Lower lobe of right lung (tissue), 2 donors: Measurements from ENCODE around the gene PREP. TPM values are rescaled to one million over a fixed set of nuclear protein-coding genes. Genes with fewer than 3 reads are reported as not detected.
A peak's percentile ranks its signal among the peaks of the same experiment; 100 is the strongest.

ENCODE experiments used
- ATAC-seq, 2 donors: fragments of 200-7000 bp; cut with Tn5 transposase; one replicate each; pipeline ENCODE4 v1.9.1; 2020 to 2022; ENCODE audit warnings: mild to moderate bottlenecking in 2 of 2, moderate library complexity in 2 of 2
- DNase-seq: peaks from one replicate; pipeline ENCODE4 v3.0.0-alpha.2; 2020
- H3K27ac ChIP-seq: fragments of 200-600 bp; one replicate; pipeline ENCODE4 v1.8.0; 2022
- H3K27me3 ChIP-seq: fragments of 200-600 bp; one replicate; pipeline ENCODE4 v1.8.0; 2022; ENCODE audit warnings: low read depth
- H3K36me3 ChIP-seq: fragments of 200-600 bp; one replicate; pipeline ENCODE4 v1.8.0; 2022; ENCODE audit warnings: mild to moderate bottlenecking
- H3K4me1 ChIP-seq: fragments of 200-600 bp; one replicate; pipeline ENCODE4 v1.8.0; 2022
- H3K4me3 ChIP-seq: fragments of 200-600 bp; one replicate; pipeline ENCODE4 v1.8.0; 2022; ENCODE audit warnings: mild to moderate bottlenecking
- H3K9me3 ChIP-seq: fragments of 200-600 bp; one replicate; pipeline ENCODE4 v1.8.0; 2022
- intact Hi-C: fragments of 100-400 bp; cut with DNase I; formaldehyde crosslinking; loops from one replicate; pipeline ENCODE4 v1.11.0; 2022
- total RNA-seq: library from RNA; stranded (reverse); fragmentation: NEBNext Ultra II Directional; extraction: Animal tissue kit (Norgen Biotek cat#: 25700); gene quantifications from one replicate; pipeline ENCODE4 v1.2.1, GENCODE V29; 2021
- TF ChIP-seq, protein P1 (sequence below): fragments of 200-600 bp; IDR thresholded peaks from one replicate; pipeline ENCODE4 v1.8.0; 2022; ENCODE audit warnings: antibody characterized with exemption, mild to moderate bottlenecking
- donor health status: DM: no; HTN: yes; CAD: no; lungs with severe emphysema.

Gene PREP
- total RNA-seq, 1 donor from 2014 or later, result 30.0 TPM

DNA sequence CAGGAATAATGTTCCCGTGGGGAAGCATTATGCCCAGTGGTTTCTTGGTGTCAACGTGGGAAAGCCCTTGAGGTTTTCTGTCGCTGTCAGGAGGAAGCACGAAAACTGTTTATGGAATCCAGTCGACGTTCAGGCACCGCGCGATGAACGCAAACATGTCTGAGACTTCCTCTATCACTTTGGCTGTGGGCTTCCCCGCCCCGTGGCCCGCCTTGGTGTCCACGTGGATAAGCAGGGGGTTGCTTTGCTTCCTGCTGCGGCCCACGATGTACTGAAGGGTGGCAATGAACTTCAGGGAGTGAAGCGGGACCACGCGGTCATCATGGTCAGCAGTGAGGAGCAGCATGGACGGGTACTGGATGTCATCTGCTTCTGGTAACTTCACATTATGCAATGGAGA, 124.8 kb downstream of the PREP start:
- no peak for ATAC-seq
- intact Hi-C loops, result no loop called here
- no peaks in the 10 kb centered on the region for H3K9me3 ChIP-seq
- H3K4me3 ChIP-seq, result no peak overlapping the region
- TF ChIP-seq, protein P1, sequence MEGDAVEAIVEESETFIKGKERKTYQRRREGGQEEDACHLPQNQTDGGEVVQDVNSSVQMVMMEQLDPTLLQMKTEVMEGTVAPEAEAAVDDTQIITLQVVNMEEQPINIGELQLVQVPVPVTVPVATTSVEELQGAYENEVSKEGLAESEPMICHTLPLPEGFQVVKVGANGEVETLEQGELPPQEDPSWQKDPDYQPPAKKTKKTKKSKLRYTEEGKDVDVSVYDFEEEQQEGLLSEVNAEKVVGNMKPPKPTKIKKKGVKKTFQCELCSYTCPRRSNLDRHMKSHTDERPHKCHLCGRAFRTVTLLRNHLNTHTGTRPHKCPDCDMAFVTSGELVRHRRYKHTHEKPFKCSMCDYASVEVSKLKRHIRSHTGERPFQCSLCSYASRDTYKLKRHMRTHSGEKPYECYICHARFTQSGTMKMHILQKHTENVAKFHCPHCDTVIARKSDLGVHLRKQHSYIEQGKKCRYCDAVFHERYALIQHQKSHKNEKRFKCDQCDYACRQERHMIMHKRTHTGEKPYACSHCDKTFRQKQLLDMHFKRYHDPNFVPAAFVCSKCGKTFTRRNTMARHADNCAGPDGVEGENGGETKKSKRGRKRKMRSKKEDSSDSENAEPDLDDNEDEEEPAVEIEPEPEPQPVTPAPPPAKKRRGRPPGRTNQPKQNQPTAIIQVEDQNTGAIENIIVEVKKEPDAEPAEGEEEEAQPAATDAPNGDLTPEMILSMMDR, result no peak
- H3K27me3 ChIP-seq, result no peaks in the 10 kb centered on the region
- H3K36me3 ChIP-seq, result peaks cover 71% of the 10 kb centered on the region
- no peaks in the 10 kb centered on the region for H3K4me1 ChIP-seq
- H3K27ac ChIP-seq, result no peak overlapping the region
- no peak for DNase-seq

DNA sequence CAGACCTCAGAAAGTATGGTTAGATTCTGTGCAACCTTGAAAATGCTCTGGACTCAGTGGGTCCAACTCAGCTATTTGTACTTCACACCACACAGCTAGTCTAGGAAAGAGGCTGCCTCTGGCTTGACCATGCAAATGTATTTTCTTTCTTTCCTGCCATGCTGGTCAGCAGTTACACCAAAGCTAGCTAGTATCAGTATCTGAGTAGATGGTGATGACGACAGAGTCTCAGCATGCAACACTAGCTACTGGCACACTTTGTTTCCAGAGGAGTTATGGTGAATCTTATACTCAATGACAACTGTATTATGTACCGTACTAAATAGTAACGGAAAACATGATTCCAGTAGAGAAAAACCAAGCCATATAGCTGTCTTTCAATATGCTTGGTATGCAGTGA, 126.5 kb downstream of the PREP start:
- H3K4me3 ChIP-seq, result no peak overlapping the region
- ATAC-seq, result no peak
- H3K9me3 ChIP-seq, result no peaks in the 10 kb centered on the region
- TF ChIP-seq, protein P1, result no peak
- intact Hi-C loops, result no loop called here
- no peak for DNase-seq
- no peaks in the 10 kb centered on the region for H3K27me3 ChIP-seq
- peaks cover 54% of the 10 kb centered on the region for H3K36me3 ChIP-seq
- no peaks in the 10 kb centered on the region for H3K4me1 ChIP-seq
- H3K27ac ChIP-seq, result no peak overlapping the region

GRCh38 chr6:105275542-105275941, 127.3 kb downstream of the PREP start:
- ATAC-seq (no peak), DNase-seq (no peak)
- TF ChIP-seq, protein P1, result no peak
- Histone ChIP-seq H3K36me3 (peaks cover 46% of the 10 kb centered on the region), H3K9me3 (no peaks in the 10 kb centered on the region), H3K27me3 (no peaks in the 10 kb centered on the region), H3K4me3 (no peak overlapping the region), H3K4me1 (no peaks in the 10 kb centered on the region), H3K27ac (no peak overlapping the region)
- intact Hi-C loops, result no loop called here

- ATAC-seq, result no peak
- H3K4me1 ChIP-seq, result no peaks in the 10 kb centered on the region
- no peak overlapping the region for H3K27ac ChIP-seq
- DNase-seq, result no peak
- H3K4me3 ChIP-seq, result no peak overlapping the region
- intact Hi-C loops, result no loop called here
- no peaks in the 10 kb centered on the region for H3K27me3 ChIP-seq
- peaks cover 40% of the 10 kb centered on the region for H3K36me3 ChIP-seq
- TF ChIP-seq, protein P1, result no peak
- no peaks in the 10 kb centered on the region for H3K9me3 ChIP-seq
These were observed 128.2 kb downstream of the PREP start for GRCh38 chr6:105274678-105275077.

GRCh38 chr6:105273589-105273988, 129.3 kb downstream of the PREP start:
- no peak overlapping the region for H3K4me3 ChIP-seq
- TF ChIP-seq, protein P1, result no peak
- DNase-seq, result no peak
- intact Hi-C loops, result no loop called here
- no peaks in the 10 kb centered on the region for H3K9me3 ChIP-seq
- no peaks in the 10 kb centered on the region for H3K4me1 ChIP-seq
- H3K27ac ChIP-seq, result no peak overlapping the region
- H3K27me3 ChIP-seq, result no peaks in the 10 kb centered on the region
- peaks cover 33% of the 10 kb centered on the region for H3K36me3 ChIP-seq
- ATAC-seq, result no peak

DNA sequence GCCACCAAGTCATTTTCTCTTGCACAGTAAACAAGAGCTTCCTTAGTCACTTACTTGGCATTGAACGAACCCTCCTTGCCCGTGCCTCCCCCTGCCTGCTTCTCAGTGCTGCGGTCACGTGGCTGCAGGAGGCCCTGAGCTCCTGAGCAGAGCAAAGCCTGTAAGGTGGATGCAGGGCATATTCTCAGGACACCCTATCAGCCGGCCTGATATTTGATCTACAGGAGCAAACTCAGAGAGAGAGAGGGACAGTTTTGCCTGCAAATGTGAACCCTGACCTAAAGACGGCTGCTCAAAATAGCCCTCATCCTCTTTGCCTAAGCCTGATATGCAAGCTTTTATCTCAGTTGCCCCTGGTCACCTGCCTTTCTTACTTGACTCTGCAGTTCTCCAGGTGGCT, 130.1 kb downstream of the PREP start:
- no peak for DNase-seq
- H3K27ac ChIP-seq, result no peak overlapping the region

More for the DNA sequence above, 130.1 kb downstream of the PREP start:
- no peaks in the 10 kb centered on the region for H3K9me3 ChIP-seq
- no peaks in the 10 kb centered on the region for H3K27me3 ChIP-seq
- intact Hi-C loops, result no loop called here
- H3K4me3 ChIP-seq, result no peak overlapping the region
- H3K4me1 ChIP-seq, result no peaks in the 10 kb centered on the region
- peaks cover 25% of the 10 kb centered on the region for H3K36me3 ChIP-seq
- TF ChIP-seq, protein P1, result no peak
- ATAC-seq, result peak; percentile 75 to 88
